Body of pancreas (tissue), 4 donors: Measurements from ENCODE around the gene GALNTL6.

Source experiments
- POLR2A ChIP-seq, 3 donors: fragments of 450-650 bp; IDR thresholded peaks; one replicate each; pipeline ENCODE4 v1.6.1; 2016; ENCODE audit warnings: antibody characterized with exemption in 3 of 3, mild to moderate bottlenecking in 2 of 3
- TF ChIP-seq, protein P1 (sequence below), 7 experiments: fragments of 450-650 bp in 4 of 7; fragments of 200-600 bp in 3 of 7; sonication (generic) in 3 of 7; IDR thresholded peaks; one replicate each; pipeline ENCODE4 v1.5.1; 2016 to 2019; ENCODE audit warnings: antibody characterized with exemption in 7 of 7

DNA sequence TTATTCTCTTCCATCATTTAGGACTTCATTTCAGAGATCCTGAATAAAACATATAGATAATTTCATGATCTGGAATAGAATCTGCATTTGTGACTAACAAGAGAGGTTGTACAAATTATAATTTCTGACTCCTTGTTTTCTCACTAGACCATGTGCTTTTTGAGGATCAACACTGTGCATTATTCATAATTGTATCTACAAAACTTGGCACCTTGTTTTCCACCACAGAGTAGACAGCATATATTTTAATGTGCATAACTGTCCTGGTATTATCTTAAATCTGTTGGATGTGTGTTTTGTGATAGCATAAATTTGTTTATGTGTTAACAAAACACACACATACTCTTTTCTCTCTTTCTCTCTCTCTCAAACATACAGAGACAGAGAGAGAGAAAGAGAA lies 840.5 kb downstream of the GALNTL6 start:
- TF ChIP-seq, protein P1, sequence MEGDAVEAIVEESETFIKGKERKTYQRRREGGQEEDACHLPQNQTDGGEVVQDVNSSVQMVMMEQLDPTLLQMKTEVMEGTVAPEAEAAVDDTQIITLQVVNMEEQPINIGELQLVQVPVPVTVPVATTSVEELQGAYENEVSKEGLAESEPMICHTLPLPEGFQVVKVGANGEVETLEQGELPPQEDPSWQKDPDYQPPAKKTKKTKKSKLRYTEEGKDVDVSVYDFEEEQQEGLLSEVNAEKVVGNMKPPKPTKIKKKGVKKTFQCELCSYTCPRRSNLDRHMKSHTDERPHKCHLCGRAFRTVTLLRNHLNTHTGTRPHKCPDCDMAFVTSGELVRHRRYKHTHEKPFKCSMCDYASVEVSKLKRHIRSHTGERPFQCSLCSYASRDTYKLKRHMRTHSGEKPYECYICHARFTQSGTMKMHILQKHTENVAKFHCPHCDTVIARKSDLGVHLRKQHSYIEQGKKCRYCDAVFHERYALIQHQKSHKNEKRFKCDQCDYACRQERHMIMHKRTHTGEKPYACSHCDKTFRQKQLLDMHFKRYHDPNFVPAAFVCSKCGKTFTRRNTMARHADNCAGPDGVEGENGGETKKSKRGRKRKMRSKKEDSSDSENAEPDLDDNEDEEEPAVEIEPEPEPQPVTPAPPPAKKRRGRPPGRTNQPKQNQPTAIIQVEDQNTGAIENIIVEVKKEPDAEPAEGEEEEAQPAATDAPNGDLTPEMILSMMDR (IDR thresholded peaks at IDR 0.05) = no peak
- no peak for TF ChIP-seq POLR2A (IDR thresholded peaks at IDR 0.05)
